Stimulated activated naive B cell treated with anti-CD40 and anti-IgM and Interleukin-4, amounts not matched to agents 10 μg/mL and 1 μg/mL and 100 μg/mL, for 72 hours (primary cell): Measurements from ENCODE around the gene PRKN.
"Not testable (repeated sequence)": the region's sequence is repeated elsewhere in the genome, so short reads cannot be mapped to it uniquely, and the experiment has no call there.

Experiments
- ATAC-seq, 2 donors: fragments of 150-1000 bp; cut with Tn5 transposase; replicated peaks; 2 replicates each; pipeline ENCODE4 v1.10.0; 2021; ENCODE audit warnings: moderate library complexity in 1 of 2
- DNase-seq: peaks from one replicate; pipeline ENCODE4 v3.0.0; 2021
- H3K27ac Mint-ChIP-seq: one replicate; pipeline ENCODE4 v1.8.0; 2022; ENCODE audit warnings: mild to moderate bottlenecking, mixed read lengths
- H3K27me3 Mint-ChIP-seq, 2 donors: one replicate each; pipeline ENCODE4 v1.8.0; 2022; ENCODE audit warnings: mixed read lengths in 2 of 2
- H3K36me3 Mint-ChIP-seq, 2 donors: one replicate each; pipeline ENCODE4 v1.8.0; 2022; ENCODE audit warnings: mixed read lengths in 2 of 2, mild to moderate bottlenecking in 1 of 2
- H3K4me1 Mint-ChIP-seq, 2 donors: one replicate each; pipeline ENCODE4 v1.8.0; 2022; ENCODE audit warnings: mixed read lengths in 2 of 2, mild to moderate bottlenecking in 1 of 2
- H3K4me3 Mint-ChIP-seq, 2 donors: one replicate each; pipeline ENCODE4 v1.8.0; 2022; ENCODE audit warnings: mild to moderate bottlenecking in 2 of 2, mixed read lengths in 2 of 2, moderate library complexity in 1 of 2
- H3K9me3 Mint-ChIP-seq, 2 donors: one replicate each; pipeline ENCODE4 v1.8.0; 2022; ENCODE audit warnings: mixed read lengths in 2 of 2, mild to moderate bottlenecking in 1 of 2

Gene PRKN

DNA sequence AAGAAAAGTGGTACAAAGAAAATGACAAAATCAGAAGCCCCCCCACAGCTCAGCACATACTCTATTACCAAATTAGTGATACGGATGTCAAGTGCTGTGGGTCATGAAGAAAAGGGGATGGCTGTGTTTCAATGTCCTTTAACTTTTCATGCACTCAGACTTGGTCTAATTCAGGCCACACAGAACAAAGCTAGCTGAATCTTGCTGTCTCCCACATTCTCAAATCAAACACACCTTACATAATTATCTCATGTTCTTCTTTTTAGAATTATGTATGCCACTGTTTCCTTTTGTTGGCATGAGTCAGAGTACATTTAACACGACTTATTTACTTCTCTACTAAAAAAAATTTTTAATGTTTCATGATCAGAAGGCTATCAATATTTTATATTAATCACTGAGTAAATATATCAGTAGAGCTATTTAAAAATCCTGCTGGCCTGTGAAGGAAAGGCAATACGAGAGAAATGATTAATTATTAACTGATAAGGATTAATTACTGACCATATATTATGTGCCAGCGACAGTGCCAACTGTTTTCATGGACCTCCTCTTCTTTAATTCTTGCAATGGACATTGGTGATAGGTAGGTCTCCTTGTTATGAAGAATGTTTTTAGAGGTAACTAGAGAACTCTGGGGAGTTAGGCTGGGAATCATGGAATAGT, 857.2 kb downstream of the PRKN start:
- Mint-ChIP-seq H3K9me3 (no peaks in the 10 kb centered on the region), H3K27me3 (no peaks in the 10 kb centered on the region), H3K36me3 (no peaks in the 10 kb centered on the region), H3K4me3 (no peak overlapping the region), H3K27ac (no peak overlapping the region), H3K4me1 (no peaks in the 10 kb centered on the region)
- ATAC-seq (no peak), DNase-seq (no peak)

DNA sequence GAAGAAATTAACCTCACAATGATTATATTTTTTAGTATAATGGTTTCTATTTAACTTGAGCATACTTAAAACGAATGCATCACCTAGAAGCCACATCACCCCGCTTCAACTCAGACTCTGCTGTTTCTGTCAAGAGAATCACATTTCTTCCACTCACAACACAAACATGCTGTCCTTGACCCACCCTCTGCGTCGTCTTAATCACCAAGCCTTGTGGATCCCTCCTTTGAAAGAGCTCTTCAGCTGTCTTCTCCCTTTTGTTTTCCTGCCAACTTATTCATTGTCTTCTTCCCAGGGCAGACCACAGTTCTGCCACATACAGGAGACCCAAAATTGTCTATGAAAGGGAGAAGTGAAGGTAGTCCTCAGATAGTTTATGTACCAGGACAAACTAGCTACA, 858.1 kb downstream of the PRKN start:
- Mint-ChIP-seq H3K36me3 (no peaks in the 10 kb centered on the region), H3K27me3 (no peaks in the 10 kb centered on the region), H3K4me1 (no peaks in the 10 kb centered on the region), H3K9me3 (no peaks in the 10 kb centered on the region), H3K27ac (no peak overlapping the region), H3K4me3 (no peak overlapping the region)
- no peak for DNase-seq
- no peak for ATAC-seq

DNA sequence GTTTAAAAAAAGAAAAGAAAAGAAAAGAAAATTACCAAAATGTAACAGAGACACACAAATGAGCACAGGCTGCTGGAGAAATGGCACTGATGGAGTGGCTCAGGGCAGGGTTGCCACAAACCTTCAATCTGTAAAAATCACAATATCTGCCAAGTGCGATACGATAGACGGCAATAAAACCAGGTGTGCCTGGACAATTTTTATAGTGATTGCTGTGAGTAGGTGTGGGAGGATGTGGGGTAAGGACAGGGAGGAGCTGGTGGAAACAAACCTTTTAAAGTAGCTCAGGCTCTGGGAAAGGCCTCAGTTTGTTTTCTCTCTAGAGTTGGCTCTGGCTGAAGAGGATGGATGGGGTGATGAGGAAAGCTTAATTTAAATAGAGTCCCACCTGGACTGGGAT, 861.0 kb downstream of the PRKN start:
- Mint-ChIP-seq H3K4me3 (no peak overlapping the region), H3K9me3 (no peaks in the 10 kb centered on the region), H3K4me1 (no peaks in the 10 kb centered on the region), H3K36me3 (no peaks in the 10 kb centered on the region), H3K27me3 (no peaks in the 10 kb centered on the region), H3K27ac (no peak overlapping the region)
- no peak for ATAC-seq
- no peak for DNase-seq

DNA sequence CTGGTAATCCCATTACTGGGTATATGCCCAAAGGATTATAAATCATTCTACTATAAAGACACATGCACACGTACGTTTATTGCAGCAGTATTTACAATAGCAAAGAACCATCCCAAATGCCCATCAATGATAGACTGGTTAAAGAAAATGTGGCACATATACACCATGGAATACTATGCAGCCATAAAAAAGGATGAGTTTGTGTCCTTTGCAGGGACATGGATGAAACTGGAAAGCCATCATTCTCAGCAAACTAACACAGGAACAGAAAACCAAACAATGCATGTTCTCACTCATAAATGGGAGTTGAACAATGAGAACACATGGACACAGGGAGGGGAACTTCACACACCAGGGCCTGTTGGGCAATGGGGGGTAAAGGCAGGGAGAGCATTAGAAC, 866.5 kb downstream of the PRKN start:
- H3K9me3 Mint-ChIP-seq, DNase-seq, H3K4me1 Mint-ChIP-seq, H3K27me3 Mint-ChIP-seq, H3K36me3 Mint-ChIP-seq, ATAC-seq, H3K4me3 Mint-ChIP-seq, H3K27ac Mint-ChIP-seq: not testable (repeated sequence)

DNA sequence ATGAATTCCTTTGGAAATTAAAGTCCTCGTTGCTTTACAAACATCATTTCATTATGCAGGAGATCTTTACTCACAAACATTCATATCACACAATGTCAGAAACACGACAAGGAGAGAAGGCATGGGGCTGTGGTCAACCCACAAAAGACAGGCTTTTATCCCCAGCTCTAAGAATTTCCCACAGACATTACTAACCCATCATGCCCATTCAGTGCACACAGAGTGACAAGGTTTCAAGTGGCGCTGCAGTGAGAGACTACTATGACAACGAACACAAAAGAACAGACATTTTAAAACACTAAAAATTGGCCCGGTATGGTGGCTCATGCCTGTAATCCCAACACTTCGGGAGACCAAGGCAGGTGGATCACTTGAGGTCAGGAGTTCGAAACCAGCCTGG, 873.9 kb downstream of the PRKN start:
- Mint-ChIP-seq H3K4me3 (no peak overlapping the region), H3K4me1 (no peaks in the 10 kb centered on the region), H3K27ac (no peak overlapping the region), H3K27me3 (no peaks in the 10 kb centered on the region), H3K36me3 (no peaks in the 10 kb centered on the region), H3K9me3 (no peaks in the 10 kb centered on the region)
- DNase-seq (no peak), ATAC-seq (no peak)

DNA sequence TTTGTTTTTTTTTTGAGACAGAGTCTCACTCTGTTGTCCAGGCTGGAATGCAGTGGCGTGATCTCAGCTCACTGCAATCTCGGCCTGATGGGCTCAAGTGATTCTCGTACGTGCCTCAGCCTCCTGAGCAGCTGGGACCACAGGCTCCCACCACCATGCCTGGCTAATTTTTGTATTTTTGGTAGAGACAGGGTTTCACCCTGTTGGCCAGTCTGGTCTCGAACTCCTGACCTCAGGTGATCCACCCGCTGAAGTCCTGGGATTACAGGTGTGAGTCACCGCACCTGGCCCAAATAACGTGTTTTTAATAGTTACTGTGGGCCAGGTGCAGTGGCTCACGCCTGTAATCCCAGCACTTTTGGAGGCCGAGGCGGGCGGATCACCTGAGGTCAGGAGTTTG, 876.1 kb downstream of the PRKN start:
- H3K9me3 Mint-ChIP-seq, DNase-seq, H3K27me3 Mint-ChIP-seq, H3K4me1 Mint-ChIP-seq, H3K36me3 Mint-ChIP-seq, H3K27ac Mint-ChIP-seq, H3K4me3 Mint-ChIP-seq, ATAC-seq: not testable (repeated sequence)

DNA sequence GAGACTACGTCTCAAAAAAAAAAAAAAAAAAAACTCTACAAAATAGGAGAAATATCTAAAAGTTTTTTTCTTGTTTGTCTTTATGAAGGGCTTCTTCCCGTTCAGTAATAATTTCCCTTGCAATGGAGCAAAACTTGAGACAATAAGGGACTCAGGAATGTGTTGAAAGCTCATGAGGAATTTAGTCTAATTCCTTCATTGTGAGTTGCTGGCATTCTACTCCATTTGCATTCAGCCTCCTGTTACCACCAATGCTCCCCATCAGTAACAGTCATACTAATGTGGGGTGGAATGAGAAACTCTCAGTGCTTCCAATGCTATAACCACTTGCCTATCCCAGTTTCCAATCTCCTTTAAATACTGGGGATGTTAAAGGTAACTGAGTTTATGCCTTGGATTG, 877.0 kb downstream of the PRKN start:
- Mint-ChIP-seq H3K27ac (no peak overlapping the region), H3K4me3 (no peak overlapping the region), H3K4me1 (no peaks in the 10 kb centered on the region), H3K36me3 (no peaks in the 10 kb centered on the region), H3K27me3 (no peaks in the 10 kb centered on the region), H3K9me3 (no peaks in the 10 kb centered on the region)
- ATAC-seq (no peak), DNase-seq (no peak)

DNA sequence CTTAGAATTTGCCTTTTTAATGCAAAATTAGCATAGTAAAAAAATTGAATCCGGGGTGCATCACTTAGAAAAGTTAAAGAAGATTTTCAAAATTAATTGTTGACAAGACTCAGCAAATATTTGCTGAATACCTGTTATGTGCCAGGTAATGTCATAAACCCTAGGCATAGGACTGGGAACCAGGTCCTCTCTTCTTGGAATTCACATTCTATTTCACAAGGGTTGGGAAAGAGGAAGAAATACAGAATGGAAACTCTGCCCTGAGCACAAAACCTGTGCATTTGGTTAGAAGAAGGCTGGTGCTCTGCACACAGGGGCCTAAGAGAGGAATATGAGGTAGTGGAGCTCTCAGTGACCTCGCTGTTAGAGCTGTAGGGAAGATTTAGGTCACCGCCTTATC, 879.9 kb downstream of the PRKN start:
- DNase-seq (no peak), ATAC-seq (no peak)
- H3K4me3 Mint-ChIP-seq = no peak overlapping the region
- no peak overlapping the region for H3K27ac Mint-ChIP-seq
- no peaks in the 10 kb centered on the region for H3K9me3 Mint-ChIP-seq
- no peaks in the 10 kb centered on the region for H3K4me1 Mint-ChIP-seq
- no peaks in the 10 kb centered on the region for H3K27me3 Mint-ChIP-seq
- no peaks in the 10 kb centered on the region for H3K36me3 Mint-ChIP-seq

DNA sequence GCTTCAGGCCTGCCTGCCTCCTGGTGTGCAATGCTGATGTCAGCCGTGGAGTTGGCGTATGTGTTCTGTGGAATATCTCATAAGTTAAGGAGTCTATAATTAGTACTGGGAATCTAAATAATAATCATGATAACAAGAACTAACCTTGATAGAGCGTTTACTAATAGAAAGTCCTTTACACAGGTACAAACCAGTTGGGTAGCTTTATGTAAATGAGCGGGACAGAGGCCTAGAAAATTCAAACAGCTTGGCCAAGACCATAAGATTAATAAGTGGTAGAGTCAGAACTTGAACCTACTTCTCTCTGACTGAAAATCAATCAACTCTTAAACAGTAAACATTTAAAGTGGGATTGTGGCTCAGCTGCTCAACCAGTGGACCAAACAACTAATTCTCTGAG, 882.8 kb downstream of the PRKN start:
- no peak overlapping the region for H3K27ac Mint-ChIP-seq
- H3K9me3 Mint-ChIP-seq = no peaks in the 10 kb centered on the region
- ATAC-seq = no peak
- H3K27me3 Mint-ChIP-seq = no peaks in the 10 kb centered on the region
- DNase-seq = no peak
- H3K4me3 Mint-ChIP-seq = no peak overlapping the region
- no peaks in the 10 kb centered on the region for H3K36me3 Mint-ChIP-seq
- H3K4me1 Mint-ChIP-seq = no peaks in the 10 kb centered on the region

DNA sequence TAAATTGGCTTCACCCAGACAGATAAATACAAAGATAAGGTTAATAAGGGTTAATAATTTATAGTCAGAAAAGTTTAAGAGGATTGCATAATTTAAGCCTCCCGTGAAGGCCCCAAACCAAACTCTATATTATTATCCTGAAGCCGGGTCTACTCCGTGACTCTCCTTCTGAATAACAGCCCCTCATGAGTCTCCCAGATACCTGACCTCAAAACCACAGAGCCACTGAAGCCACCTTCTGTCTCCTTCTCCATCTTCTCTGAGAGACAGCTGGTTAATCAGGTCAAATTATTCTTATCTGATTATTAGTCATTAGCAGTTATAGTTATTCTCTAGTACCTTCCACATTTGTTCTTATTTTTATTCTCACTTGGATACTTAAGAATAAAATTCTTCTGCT, 884.5 kb downstream of the PRKN start:
- Mint-ChIP-seq H3K4me3 (no peak overlapping the region), H3K4me1 (no peaks in the 10 kb centered on the region), H3K36me3 (no peaks in the 10 kb centered on the region), H3K9me3 (no peaks in the 10 kb centered on the region), H3K27me3 (no peaks in the 10 kb centered on the region), H3K27ac (no peak overlapping the region)
- ATAC-seq = no peak
- DNase-seq = no peak

DNA sequence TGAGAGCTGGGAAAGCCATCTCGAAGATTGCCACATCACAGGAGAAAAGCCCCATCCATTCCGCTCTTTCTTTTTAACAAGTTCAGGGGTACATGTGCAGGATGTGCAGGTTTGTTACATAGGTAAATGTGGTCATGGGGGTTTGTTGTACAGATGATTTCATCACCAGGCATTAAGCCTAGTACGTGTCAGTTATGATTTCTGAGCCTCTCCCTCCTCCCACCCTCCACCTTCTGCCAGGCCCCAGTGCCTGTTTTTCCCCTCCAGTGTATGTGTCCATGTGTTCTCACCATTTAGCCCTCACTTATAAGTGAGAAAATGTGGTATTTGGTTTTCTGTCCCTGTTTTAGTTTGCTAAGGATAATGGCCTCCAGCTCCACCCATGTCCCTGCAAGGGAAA, 887.2 kb downstream of the PRKN start:
- Mint-ChIP-seq H3K36me3 (no peaks in the 10 kb centered on the region), H3K27ac (no peak overlapping the region), H3K27me3 (peaks cover 0 to 11% of the 10 kb centered on the region in 2 donors), H3K4me3 (no peak overlapping the region), H3K4me1 (no peaks in the 10 kb centered on the region), H3K9me3 (no peaks in the 10 kb centered on the region)
- ATAC-seq (no peak), DNase-seq (no peak)

DNA sequence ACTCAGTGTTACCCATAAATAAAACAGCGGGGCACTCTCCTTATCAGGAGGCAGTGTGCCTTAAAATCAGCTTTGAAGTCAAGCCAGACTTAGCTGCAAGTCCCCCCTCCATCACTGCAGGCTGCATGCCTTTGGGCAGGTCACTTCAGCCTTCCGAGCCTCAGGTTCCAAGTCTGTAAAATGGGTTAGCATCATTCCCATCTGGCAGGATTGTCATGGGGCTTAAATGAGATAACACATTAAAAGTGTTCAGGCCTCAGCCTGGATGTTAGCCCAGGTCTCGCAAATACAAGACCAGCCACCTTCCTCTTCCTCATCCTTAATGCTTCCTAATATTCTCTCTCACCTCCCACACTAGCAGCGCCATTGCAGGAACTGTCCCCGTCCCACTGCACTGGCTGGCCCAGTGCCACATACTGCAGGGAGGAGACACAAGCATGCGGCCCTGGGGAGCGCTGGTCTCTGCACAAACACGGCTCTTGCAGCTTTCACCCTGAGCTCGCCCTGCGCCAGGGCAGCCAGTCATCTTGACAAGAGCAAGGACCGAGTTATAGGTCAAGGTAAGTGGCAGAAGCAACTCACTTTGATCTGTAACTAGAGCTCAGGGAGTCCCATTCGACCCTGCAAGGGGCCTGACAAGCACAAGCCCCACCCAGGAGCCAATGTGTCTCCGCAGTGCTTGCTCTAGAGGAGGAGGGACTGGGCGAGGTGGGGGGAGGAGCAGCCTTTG, 889.1 kb downstream of the PRKN start:
- H3K27ac Mint-ChIP-seq = no peak overlapping the region
- no peaks in the 10 kb centered on the region for H3K36me3 Mint-ChIP-seq
- no peak for ATAC-seq
- H3K27me3 Mint-ChIP-seq = peaks cover 1 to 16% of the 10 kb centered on the region in 2 donors
- H3K9me3 Mint-ChIP-seq = no peaks in the 10 kb centered on the region
- no peak overlapping the region for H3K4me3 Mint-ChIP-seq
- DNase-seq = no peak
- H3K4me1 Mint-ChIP-seq = no peaks in the 10 kb centered on the region

DNA sequence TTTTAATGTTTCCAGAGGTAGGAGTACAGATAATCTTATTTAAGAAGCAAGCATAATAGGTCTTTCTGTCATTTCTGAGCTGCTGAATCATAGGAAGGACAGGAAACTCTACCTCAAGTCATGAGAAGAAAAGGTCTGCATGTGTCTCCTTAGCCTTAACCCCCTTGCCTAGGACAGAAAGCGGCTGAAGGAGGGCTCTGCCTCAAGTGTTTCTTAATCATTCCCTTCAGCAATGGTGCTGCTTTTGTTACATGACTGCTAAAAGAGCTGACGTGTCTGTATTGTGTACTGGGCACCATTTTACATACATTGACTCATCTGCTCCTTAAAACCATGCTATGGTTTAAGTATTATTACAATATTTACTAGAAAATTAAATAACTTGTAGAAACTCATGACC, 889.7 kb downstream of the PRKN start:
- Mint-ChIP-seq H3K36me3 (no peaks in the 10 kb centered on the region), H3K4me3 (no peak overlapping the region), H3K27me3 (peaks cover 3 to 19% of the 10 kb centered on the region in 2 donors), H3K9me3 (no peaks in the 10 kb centered on the region), H3K27ac (no peak overlapping the region), H3K4me1 (no peaks in the 10 kb centered on the region)
- no peak for DNase-seq
- no peak for ATAC-seq

DNA sequence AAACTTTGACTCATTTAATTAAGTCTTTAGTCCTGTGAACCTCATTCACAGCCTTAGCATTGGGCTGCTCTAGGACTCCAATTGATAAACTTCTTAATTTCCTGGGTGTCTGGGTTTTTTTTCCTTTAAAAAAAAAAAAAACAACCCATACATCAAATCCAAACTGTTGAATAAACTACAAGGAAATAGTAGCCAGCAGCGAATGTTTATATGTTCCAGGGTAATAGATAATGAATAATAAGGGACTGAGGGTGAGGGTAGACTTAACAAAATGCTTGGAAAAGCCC, 890.2 kb downstream of the PRKN start:
- Mint-ChIP-seq H3K9me3 (no peaks in the 10 kb centered on the region), H3K27me3 (peaks cover 3 to 19% of the 10 kb centered on the region in 2 donors), H3K27ac (no peak overlapping the region), H3K4me1 (no peaks in the 10 kb centered on the region), H3K4me3 (no peak overlapping the region), H3K36me3 (no peaks in the 10 kb centered on the region)
- no peak for ATAC-seq
- no peak for DNase-seq

DNA sequence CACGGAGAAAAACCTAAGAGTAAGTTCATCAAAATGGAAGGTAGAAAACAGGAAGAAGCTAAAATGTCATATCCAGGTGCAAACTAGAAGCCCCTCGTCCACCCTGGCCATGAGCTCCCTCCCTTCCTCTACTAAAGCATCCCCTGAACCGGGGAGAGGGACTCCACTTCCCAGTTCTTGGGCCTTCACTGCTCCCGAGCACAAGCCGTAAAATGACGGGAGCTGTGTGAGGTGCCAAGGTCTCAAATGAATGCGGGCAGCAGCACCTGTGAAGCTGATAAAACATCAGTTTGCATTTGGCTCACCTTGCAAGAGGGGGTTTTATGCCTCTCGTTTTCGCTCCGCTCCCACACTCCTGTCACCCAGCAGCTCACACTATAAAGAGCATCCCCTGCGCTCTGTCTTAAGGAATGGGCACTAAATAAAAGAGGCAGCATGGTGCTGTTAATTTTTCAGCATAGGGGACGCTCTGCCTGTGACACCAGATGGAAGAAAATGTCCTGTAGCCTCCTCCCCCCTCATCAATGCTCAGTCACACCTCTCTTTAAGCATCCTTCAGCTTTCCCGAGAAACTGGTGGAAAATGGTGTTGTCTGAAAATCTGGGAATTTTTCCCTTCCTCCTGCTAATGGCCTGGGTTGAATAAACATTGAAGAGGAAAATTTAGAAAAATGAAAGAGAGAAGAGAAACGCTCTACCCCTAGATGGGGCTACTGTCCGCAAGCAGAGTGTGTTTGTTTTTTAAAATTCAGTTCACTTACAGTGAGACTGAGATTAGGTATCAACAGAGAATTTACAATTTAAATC, 890.7 kb downstream of the PRKN start:
- Mint-ChIP-seq H3K9me3 (no peaks in the 10 kb centered on the region), H3K36me3 (no peaks in the 10 kb centered on the region), H3K4me1 (no peaks in the 10 kb centered on the region), H3K4me3 (no peak overlapping the region), H3K27me3 (peaks cover 3 to 19% of the 10 kb centered on the region in 2 donors), H3K27ac (no peak overlapping the region)
- no peak for ATAC-seq
- no peak for DNase-seq
